ENCODE data around the gene OXSR1. TPM values are rescaled to one million over a fixed set of nuclear protein-coding genes. Genes with fewer than 3 reads are reported as not detected.

OXSR1 gene
- total and polyA plus RNA-seq, 2 of the 13 experiments (the other 11 are each of a cell fraction or from before 2014, with no cell fraction given), result 27.4 to 32.6 TPM

- TF ChIP-seq ZNF816 (CRISPR knock-in tag; IDR thresholded peaks at IDR 0.05; ENCODE audit: borderline replicate concordance), result 0 out of 2 replicates have a peak, but pooled peaks have one; percentile 7
- 0 out of 2 replicates have a peak, but pooled peaks have one; percentile 2 for TF ChIP-seq ZNF547 (CRISPR knock-in tag; IDR thresholded peaks at IDR 0.05)
- TF ChIP-seq ZNF17 (CRISPR knock-in tag; IDR thresholded peaks at IDR 0.05), result no peak
- 0 out of 2 replicates have a peak, but pooled peaks have one; percentile 15 for TF ChIP-seq ZNF709 (CRISPR knock-in tag; IDR thresholded peaks at IDR 0.05)
- TF ChIP-seq RBFOX2 (IDR thresholded peaks at IDR 0.05; ENCODE audit: low read depth, low read length), result peak; percentile 75
- no peak for TF ChIP-seq PTBP1 (IDR thresholded peaks at IDR 0.05; ENCODE audit: low read depth, low read length, poor library complexity, severe bottlenecking)
- peak; percentile 42; the same call in 1 of the 2 replicates for TF ChIP-seq ZNF275 (CRISPR knock-in tag; IDR thresholded peaks at IDR 0.05; ENCODE audit: borderline replicate concordance)
- TF ChIP-seq HOXA9 (CRISPR knock-in tag; IDR thresholded peaks at IDR 0.05; ENCODE audit: borderline replicate concordance), result 0 out of 2 replicates have a peak, but pooled peaks have one; percentile 79
- no peak for TF ChIP-seq ARID5B (CRISPR knock-in tag; IDR thresholded peaks at IDR 0.05)
- no peak for TF ChIP-seq ZNF75D (CRISPR knock-in tag; IDR thresholded peaks at IDR 0.05; ENCODE audit: borderline replicate concordance)
- TF ChIP-seq ZXDC (CRISPR knock-in tag; IDR thresholded peaks at IDR 0.05), result no peak
- TF ChIP-seq KLF6 (CRISPR knock-in tag; IDR thresholded peaks at IDR 0.05), result peak; percentile 7; the same call in 1 of the 2 replicates
- TF ChIP-seq SCMH1 (CRISPR knock-in tag; IDR thresholded peaks at IDR 0.05; ENCODE audit: borderline replicate concordance), result no peak
- TF ChIP-seq ARID4A (CRISPR knock-in tag; IDR thresholded peaks at IDR 0.05; ENCODE audit: borderline replicate concordance), result peak; percentile 78
These were observed 518 bp downstream of the OXSR1 start (continued) for GRCh38 chr3:38165722-38166387.
